Mesothelial cell of epicardium (in vitro differentiated cells): ENCODE results near the gene PHF20. TPM values are rescaled to one million over a fixed set of nuclear protein-coding genes. Genes with fewer than 3 reads are reported as not detected.
"Not testable (repeated sequence)": the region's sequence is repeated elsewhere in the genome, so short reads cannot be mapped to it uniquely, and the experiment has no call there.

Experiments used
- DNase-seq, 2 experiments: peaks; one replicate each; pipeline ENCODE4 v3.0.0; 2021; ENCODE audit warnings: low spot score in 2 of 2; ENCODE audit not compliant: unreplicated experiment in 2 of 2
- H3K27ac Mint-ChIP-seq: 2 replicates; pipeline ENCODE4 v1.8.0; 2021; ENCODE audit warnings: mixed read lengths
- H3K27me3 Mint-ChIP-seq: 2 replicates; pipeline ENCODE4 v1.8.0; 2021; ENCODE audit warnings: low read depth, mixed read lengths
- H3K36me3 Mint-ChIP-seq: 2 replicates; pipeline ENCODE4 v1.8.0; 2021; ENCODE audit warnings: mixed read lengths
- H3K4me1 Mint-ChIP-seq: 2 replicates; pipeline ENCODE4 v1.8.0; 2021; ENCODE audit warnings: mixed read lengths
- H3K4me3 Mint-ChIP-seq: 2 replicates; pipeline ENCODE4 v1.8.0; 2021; ENCODE audit warnings: mild to moderate bottlenecking, moderate library complexity, mixed read lengths
- H3K9me3 Mint-ChIP-seq: 2 replicates; pipeline ENCODE4 v1.8.0; 2021; ENCODE audit warnings: mixed read lengths
- total RNA-seq: library from RNA; stranded (reverse); gene quantifications from 3 replicates; pipeline ENCODE4 v1.2.1, GENCODE V29; 2021
- TF ChIP-seq, protein P1 (sequence below): fragments of 200-600 bp; sonication (generic); IDR thresholded peaks from one replicate; pipeline ENCODE4 v1.5.0; 2021; ENCODE audit warnings: antibody characterized with exemption; ENCODE audit not compliant: unreplicated experiment

PHF20 gene
- total RNA-seq, 1 donor from 2014 or later: 48.6 TPM

GRCh38 chr20:35952480-35953386 lies 180.9 kb downstream of the PHF20 start:
- TF ChIP-seq, protein P1, sequence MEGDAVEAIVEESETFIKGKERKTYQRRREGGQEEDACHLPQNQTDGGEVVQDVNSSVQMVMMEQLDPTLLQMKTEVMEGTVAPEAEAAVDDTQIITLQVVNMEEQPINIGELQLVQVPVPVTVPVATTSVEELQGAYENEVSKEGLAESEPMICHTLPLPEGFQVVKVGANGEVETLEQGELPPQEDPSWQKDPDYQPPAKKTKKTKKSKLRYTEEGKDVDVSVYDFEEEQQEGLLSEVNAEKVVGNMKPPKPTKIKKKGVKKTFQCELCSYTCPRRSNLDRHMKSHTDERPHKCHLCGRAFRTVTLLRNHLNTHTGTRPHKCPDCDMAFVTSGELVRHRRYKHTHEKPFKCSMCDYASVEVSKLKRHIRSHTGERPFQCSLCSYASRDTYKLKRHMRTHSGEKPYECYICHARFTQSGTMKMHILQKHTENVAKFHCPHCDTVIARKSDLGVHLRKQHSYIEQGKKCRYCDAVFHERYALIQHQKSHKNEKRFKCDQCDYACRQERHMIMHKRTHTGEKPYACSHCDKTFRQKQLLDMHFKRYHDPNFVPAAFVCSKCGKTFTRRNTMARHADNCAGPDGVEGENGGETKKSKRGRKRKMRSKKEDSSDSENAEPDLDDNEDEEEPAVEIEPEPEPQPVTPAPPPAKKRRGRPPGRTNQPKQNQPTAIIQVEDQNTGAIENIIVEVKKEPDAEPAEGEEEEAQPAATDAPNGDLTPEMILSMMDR: no peak
- Mint-ChIP-seq H3K4me3 (peak overlapping the region; percentile 99), H3K4me1 (peaks cover 15% of the 10 kb centered on the region), H3K9me3 (no peaks in the 10 kb centered on the region), H3K27ac (peak overlapping the region; percentile 96), H3K27me3 (no peaks in the 10 kb centered on the region), H3K36me3 (peaks cover 8% of the 10 kb centered on the region)
- no peak for DNase-seq

GRCh38 chr20:35953387-35954199 lies 181.8 kb downstream of the PHF20 start:
- peaks cover 3% of the 10 kb centered on the region for H3K36me3 Mint-ChIP-seq
- H3K27ac Mint-ChIP-seq: peak overlapping the region; percentile 99
- peaks cover 15% of the 10 kb centered on the region for H3K4me1 Mint-ChIP-seq
- DNase-seq: peak; percentile 41 to 73
- H3K4me3 Mint-ChIP-seq: peak overlapping the region; percentile 99
- TF ChIP-seq, protein P1: no peak
- H3K9me3 Mint-ChIP-seq: no peaks in the 10 kb centered on the region
- no peaks in the 10 kb centered on the region for H3K27me3 Mint-ChIP-seq

- H3K4me1 Mint-ChIP-seq: peaks cover 15% of the 10 kb centered on the region
- H3K27me3 Mint-ChIP-seq: no peaks in the 10 kb centered on the region
- H3K9me3 Mint-ChIP-seq: peaks cover 6% of the 10 kb centered on the region
- H3K27ac Mint-ChIP-seq: peak within 1 kb of the TSS; percentile 99
- H3K36me3 Mint-ChIP-seq: no peaks in the 10 kb centered on the region
- peak; percentile 87 to 95 for DNase-seq
- TF ChIP-seq, protein P1: peak; percentile 84
- H3K4me3 Mint-ChIP-seq: peak within 1 kb of the TSS; percentile 99
These were observed 182.5 kb downstream of the PHF20 start, which contains the start of gene SCAND1 for GRCh38 chr20:35954200-35954906. Gene SCAND1 (minus strand): TSS chr20:35954502. CDS start chr20:35954284, 218 bp downstream.

DNA sequence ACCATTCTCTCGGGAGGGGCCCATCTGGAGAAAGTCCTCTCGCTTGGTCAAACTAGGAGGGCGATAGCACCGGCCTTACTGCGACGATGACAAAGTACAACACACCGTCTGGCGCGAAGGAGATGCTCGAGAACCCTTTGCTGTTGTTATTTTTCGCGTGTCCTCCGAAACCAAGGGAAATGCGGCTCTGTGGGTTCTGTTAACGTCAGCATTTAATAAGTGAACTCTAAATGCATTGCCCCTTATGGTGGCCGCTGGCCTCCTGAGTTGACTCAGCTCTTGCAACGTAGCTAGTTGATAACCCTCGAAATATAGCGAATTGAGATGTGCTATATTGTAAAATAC lies 183.1 kb downstream of the PHF20 start:
- Mint-ChIP-seq H3K9me3 (peaks cover 9% of the 10 kb centered on the region), H3K27me3 (no peaks in the 10 kb centered on the region), H3K27ac (peak overlapping the region; percentile 99), H3K4me3 (peak overlapping the region; percentile 99), H3K4me1 (peaks cover 15% of the 10 kb centered on the region), H3K36me3 (no peaks in the 10 kb centered on the region)
- TF ChIP-seq, protein P1: no peak
- DNase-seq: no peak

DNA sequence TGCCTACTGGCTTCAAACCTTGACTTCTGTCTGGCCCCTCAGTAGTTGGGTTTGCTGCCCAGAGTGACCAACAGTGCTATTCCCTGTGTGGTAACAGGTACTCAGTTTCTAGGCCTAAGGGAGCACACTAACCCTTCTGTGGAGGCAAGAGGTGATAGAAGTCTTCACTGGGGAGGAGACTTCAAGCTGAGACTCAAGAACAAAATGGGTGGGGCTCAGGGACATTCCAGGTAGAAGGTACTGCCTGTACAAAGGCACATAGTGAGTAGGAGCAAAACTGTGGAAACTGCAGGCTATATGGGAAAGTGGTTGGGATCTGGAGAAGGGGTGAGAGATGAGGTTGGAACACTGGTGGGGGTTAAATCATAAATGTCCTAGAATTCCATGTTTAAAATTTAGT lies 184.8 kb downstream of the PHF20 start:
- H3K27me3 Mint-ChIP-seq: no peaks in the 10 kb centered on the region
- no peak overlapping the region for H3K4me3 Mint-ChIP-seq
- no peaks in the 10 kb centered on the region for H3K36me3 Mint-ChIP-seq
- DNase-seq: no peak
- peak overlapping the region; percentile 11 for H3K27ac Mint-ChIP-seq
- TF ChIP-seq, protein P1: no peak
- peaks cover 9% of the 10 kb centered on the region for H3K9me3 Mint-ChIP-seq
- peaks cover 21% of the 10 kb centered on the region for H3K4me1 Mint-ChIP-seq

- H3K4me3 Mint-ChIP-seq, H3K27ac Mint-ChIP-seq, H3K9me3 Mint-ChIP-seq, H3K36me3 Mint-ChIP-seq, DNase-seq, H3K27me3 Mint-ChIP-seq: not testable (repeated sequence)
- H3K4me1 Mint-ChIP-seq: peaks cover 11% of the 10 kb centered on the region
These were observed 187.5 kb downstream of the PHF20 start for GRCh38 chr20:35959291-35959690.
